ENCODE data around the gene SIX5.

SIX5 gene

DNA sequence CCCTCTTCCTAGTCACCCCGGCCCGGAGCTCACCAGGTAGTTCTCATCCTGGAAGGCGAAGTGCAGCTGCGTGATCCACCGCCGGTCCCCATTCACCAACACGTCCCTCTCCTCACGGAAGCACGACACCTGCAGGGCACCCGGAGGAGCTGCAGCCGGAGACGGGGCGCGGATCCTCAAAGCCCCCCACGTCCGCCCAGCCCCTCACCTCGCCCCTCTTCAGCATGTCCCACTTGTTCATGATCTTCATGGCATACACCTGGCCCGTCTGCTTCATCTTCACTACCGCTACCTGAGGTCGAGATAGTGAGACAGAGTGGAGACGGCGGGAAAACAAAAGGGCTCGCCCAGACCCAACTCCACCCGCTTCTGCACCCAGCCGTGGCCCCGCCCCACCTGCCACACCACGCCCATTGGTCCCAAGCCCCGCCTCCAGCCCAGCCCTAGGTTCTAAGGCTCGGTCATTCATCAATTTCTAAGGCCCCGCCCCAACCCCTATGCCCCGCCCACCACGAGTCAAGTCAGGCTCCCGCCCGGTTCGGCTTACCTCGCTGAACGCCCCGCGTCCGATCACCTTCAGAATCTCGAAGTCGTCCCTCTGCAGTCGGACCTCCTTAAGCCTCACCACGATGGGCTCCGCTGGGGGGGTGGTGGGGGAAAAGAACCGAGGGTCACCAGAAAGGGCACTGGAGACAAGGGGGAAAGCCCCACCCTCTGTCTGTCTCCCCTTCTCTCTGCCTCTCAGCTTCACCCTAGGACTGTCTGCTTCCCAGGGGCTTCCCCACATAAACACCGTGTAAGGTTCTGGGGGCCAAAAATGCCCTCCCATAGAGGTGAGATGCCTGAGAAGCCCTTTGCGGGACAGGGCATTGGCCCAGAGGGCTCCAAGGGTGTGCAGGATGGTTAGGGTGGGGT lies 10.4 kb upstream of the SIX5 start:
- Histone ChIP-seq H3K36me3 (replicated peaks; ENCODE audit: low read depth, low read length) (peaks cover 4% of the 10 kb centered on the region), H4K20me1 (ENCODE audit: insufficient read depth, low read length) (0 out of 2 replicates have a peak, but pooled peaks cover 3% of the 10 kb centered on the region), H2AFZ (ENCODE audit: low read depth, low read length) (peak overlapping the region; percentile 78), H3K79me2 (ENCODE audit: low read length) (no peaks in the 10 kb centered on the region), H3K4me1 (ENCODE audit: low read length) (peaks cover 31% of the 10 kb centered on the region), H3K9ac (ENCODE audit: low read length) (peak overlapping the region; percentile 54), H3K4me2 (ENCODE audit: low read length) (peak overlapping the region; percentile 77), H3K4me3 (ENCODE audit: low read length) (peak overlapping the region; percentile 77), H3K9me3 (ENCODE audit: insufficient read depth, low read length) (no peaks in the 10 kb centered on the region), H3K27ac (ENCODE audit: low read length) (peak overlapping the region; percentile 10; the same call in 1 of the 2 replicates), H3K27me3 (ENCODE audit: low read depth, low read length) (no peaks in the 10 kb centered on the region)
- TF ChIP-seq, protein P1, sequence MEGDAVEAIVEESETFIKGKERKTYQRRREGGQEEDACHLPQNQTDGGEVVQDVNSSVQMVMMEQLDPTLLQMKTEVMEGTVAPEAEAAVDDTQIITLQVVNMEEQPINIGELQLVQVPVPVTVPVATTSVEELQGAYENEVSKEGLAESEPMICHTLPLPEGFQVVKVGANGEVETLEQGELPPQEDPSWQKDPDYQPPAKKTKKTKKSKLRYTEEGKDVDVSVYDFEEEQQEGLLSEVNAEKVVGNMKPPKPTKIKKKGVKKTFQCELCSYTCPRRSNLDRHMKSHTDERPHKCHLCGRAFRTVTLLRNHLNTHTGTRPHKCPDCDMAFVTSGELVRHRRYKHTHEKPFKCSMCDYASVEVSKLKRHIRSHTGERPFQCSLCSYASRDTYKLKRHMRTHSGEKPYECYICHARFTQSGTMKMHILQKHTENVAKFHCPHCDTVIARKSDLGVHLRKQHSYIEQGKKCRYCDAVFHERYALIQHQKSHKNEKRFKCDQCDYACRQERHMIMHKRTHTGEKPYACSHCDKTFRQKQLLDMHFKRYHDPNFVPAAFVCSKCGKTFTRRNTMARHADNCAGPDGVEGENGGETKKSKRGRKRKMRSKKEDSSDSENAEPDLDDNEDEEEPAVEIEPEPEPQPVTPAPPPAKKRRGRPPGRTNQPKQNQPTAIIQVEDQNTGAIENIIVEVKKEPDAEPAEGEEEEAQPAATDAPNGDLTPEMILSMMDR (IDR thresholded peaks at IDR 0.05; ENCODE audit: low read depth, low read length): peak; percentile 97
- TF ChIP-seq EZH2phosphoT487 (IDR thresholded peaks at IDR 0.05; ENCODE audit: low read depth): no peak

DNA sequence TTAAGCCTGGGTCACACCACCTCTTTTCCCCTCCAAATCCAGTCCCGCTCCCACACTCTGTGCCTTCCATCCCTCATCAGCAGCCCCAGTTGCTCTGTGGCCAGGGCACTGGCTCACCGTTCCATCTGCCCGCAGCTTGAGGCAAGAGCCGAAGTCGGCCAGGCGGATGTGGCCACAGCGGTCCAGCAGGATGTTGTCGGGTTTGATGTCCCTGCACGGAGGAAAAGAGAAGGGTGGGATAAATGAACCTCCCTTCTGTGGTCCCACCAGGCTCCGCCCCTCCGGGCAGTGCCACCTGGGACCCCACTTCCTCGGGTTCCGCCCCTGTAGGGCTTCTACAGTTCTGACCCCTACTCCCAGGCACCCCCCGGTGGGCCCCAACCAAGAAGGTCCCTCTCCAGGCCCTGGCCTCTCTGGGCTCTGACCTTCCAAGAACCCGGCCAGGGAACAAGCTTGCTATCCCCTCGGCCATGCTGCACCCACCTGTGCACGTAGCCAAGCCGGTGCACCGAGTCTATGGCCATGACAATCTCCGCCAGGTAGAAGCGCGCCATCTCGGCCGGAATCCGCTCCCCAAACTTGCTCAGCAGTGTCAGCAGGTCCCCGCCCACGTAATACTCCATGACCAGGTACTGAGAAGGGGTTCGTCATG lies 9.1 kb upstream of the SIX5 start:
- peak overlapping the region; percentile 77 for H3K4me2 ChIP-seq (ENCODE audit: low read length)
- no peaks in the 10 kb centered on the region for H4K20me1 ChIP-seq (ENCODE audit: insufficient read depth, low read length)
- no peaks in the 10 kb centered on the region for H3K79me2 ChIP-seq (ENCODE audit: low read length)
- H3K9me3 ChIP-seq (ENCODE audit: insufficient read depth, low read length): no peaks in the 10 kb centered on the region
- H3K9ac ChIP-seq (ENCODE audit: low read length): no peak overlapping the region
- peaks cover 4% of the 10 kb centered on the region for H3K36me3 ChIP-seq (replicated peaks; ENCODE audit: low read depth, low read length)
- H3K27me3 ChIP-seq (ENCODE audit: low read depth, low read length): no peaks in the 10 kb centered on the region
- H3K4me1 ChIP-seq (ENCODE audit: low read length): peaks cover 31% of the 10 kb centered on the region
- H3K4me3 ChIP-seq (ENCODE audit: low read length): peak overlapping the region; percentile 77
- no peak overlapping the region for H3K27ac ChIP-seq (ENCODE audit: low read length)
- TF ChIP-seq, protein P1 (IDR thresholded peaks at IDR 0.05; ENCODE audit: low read depth, low read length): no peak
- no peak for TF ChIP-seq EZH2phosphoT487 (IDR thresholded peaks at IDR 0.05; ENCODE audit: low read depth)
- no peak overlapping the region for H2AFZ ChIP-seq (ENCODE audit: low read depth, low read length)

DNA sequence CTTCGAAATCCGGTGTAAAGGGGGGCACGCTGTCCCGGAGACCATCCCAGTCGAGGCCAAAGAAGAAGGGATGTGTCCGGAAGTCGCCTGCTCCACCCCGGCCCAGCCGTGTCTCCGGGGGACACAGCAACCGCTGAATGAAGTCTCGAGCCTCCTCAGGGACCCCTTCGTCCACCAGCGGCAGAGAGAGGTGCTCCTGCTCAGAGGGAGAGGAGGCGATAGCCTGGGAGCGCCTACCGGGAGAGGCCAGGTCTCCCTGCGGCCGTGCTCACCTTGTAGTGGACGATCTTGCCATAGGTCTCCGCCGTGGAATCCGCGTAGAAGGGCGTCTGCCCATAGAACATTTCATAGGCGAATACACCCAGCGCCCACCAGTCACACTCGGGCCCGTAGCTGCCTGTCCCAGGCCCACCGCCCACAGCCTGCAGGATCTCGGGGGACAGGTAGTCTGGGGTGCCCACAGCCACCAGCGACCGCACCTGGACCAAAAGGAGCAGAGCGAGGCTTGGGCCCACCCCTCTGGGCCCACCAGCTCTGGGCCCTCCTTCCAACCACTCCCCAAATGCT lies 8.4 kb upstream of the SIX5 start:
- no peak overlapping the region for H3K4me3 ChIP-seq (ENCODE audit: low read length)
- H3K4me1 ChIP-seq (ENCODE audit: low read length): peaks cover 31% of the 10 kb centered on the region
- H3K4me2 ChIP-seq (ENCODE audit: low read length): no peak overlapping the region
- TF ChIP-seq, protein P1 (IDR thresholded peaks at IDR 0.05; ENCODE audit: low read depth, low read length): no peak
- TF ChIP-seq EZH2phosphoT487 (IDR thresholded peaks at IDR 0.05; ENCODE audit: low read depth): no peak
- H3K36me3 ChIP-seq (replicated peaks; ENCODE audit: low read depth, low read length): peaks cover 4% of the 10 kb centered on the region
- no peak overlapping the region for H3K27ac ChIP-seq (ENCODE audit: low read length)
- no peaks in the 10 kb centered on the region for H4K20me1 ChIP-seq (ENCODE audit: insufficient read depth, low read length)
- H3K27me3 ChIP-seq (ENCODE audit: low read depth, low read length): no peaks in the 10 kb centered on the region
- no peaks in the 10 kb centered on the region for H3K9me3 ChIP-seq (ENCODE audit: insufficient read depth, low read length)
- H2AFZ ChIP-seq (ENCODE audit: low read depth, low read length): no peak overlapping the region
- no peak overlapping the region for H3K9ac ChIP-seq (ENCODE audit: low read length)
- H3K79me2 ChIP-seq (ENCODE audit: low read length): no peaks in the 10 kb centered on the region

DNA sequence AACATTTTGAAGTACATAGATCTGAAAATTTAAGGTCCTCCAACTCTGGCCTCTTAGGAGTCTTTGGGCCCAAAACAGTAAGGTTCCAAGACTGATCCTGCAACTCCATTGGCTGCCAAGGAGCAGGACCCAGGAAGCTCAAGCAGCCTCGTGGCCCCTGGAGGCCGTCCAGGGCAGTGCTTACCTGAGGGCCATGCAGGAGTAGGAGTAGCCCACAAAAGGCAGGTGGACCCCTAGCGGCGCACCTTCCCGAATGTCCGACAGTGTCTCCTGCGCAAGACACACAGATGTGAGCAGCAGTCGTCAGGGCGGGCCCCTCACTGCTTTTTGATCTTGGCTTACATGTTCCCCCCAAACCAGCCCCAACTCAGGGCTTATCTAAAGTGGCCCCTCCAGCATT lies 5.7 kb upstream of the SIX5 start:
- H3K9ac ChIP-seq (ENCODE audit: low read length): no peak overlapping the region
- no peak overlapping the region for H3K4me2 ChIP-seq (ENCODE audit: low read length)
- H3K4me1 ChIP-seq (ENCODE audit: low read length): peaks cover 10% of the 10 kb centered on the region
- H3K79me2 ChIP-seq (ENCODE audit: low read length): no peaks in the 10 kb centered on the region
- no peaks in the 10 kb centered on the region for H4K20me1 ChIP-seq (ENCODE audit: insufficient read depth, low read length)
- no peak overlapping the region for H2AFZ ChIP-seq (ENCODE audit: low read depth, low read length)
- TF ChIP-seq, protein P1 (IDR thresholded peaks at IDR 0.05; ENCODE audit: low read depth, low read length): no peak
- H3K9me3 ChIP-seq (ENCODE audit: insufficient read depth, low read length): no peaks in the 10 kb centered on the region
- no peak overlapping the region for H3K4me3 ChIP-seq (ENCODE audit: low read length)
- H3K36me3 ChIP-seq (replicated peaks; ENCODE audit: low read depth, low read length): peaks cover 4% of the 10 kb centered on the region
- H3K27me3 ChIP-seq (ENCODE audit: low read depth, low read length): no peaks in the 10 kb centered on the region
- H3K27ac ChIP-seq (ENCODE audit: low read length): no peak overlapping the region

Data from OCI-LY3 (cell line).